HL-60 (cell line): ENCODE data around the gene TNRC6A.

Source experiments
- DNase-seq, 2 experiments: peaks; one replicate each; pipeline ENCODE4 v3.0.0-alpha.2; 2010 to 2020; ENCODE audit warnings: low read depth in 1 of 2, low spot score in 1 of 2
- H3K27ac ChIP-seq: fragments of 250-450 bp; sonication (Bioruptor Pico); replicated peaks from 2 replicates; pipeline ENCODE4 v1.5.1; 2020; ENCODE audit warnings: mild to moderate bottlenecking, moderate library complexity
- H3K27me3 ChIP-seq: fragments of 250-450 bp; sonication (Bioruptor Pico); 2 replicates; pipeline ENCODE4 v1.5.1; 2021; ENCODE audit warnings: mild to moderate bottlenecking, moderate library complexity; ENCODE audit not compliant: insufficient read depth, poor library complexity, severe bottlenecking
- H3K4me3 ChIP-seq: replicated peaks from 2 replicates; pipeline ENCODE4 v1.5.1; 2011; ENCODE audit warnings: mild to moderate bottlenecking, control low read depth, low read length; ENCODE audit not compliant: insufficient read depth
- CTCF ChIP-seq: IDR thresholded peaks from one replicate; pipeline ENCODE4 v1.5.1; 2011; ENCODE audit warnings: low read length, control low read depth, inconsistent platforms; ENCODE audit not compliant: insufficient read depth
- GABPA ChIP-seq: IDR thresholded peaks from 2 replicates; pipeline ENCODE4 v1.6.1; 2012; ENCODE audit warnings: low read depth
- POLR2AphosphoS5 ChIP-seq: IDR thresholded peaks from 2 replicates; pipeline ENCODE4 v1.6.1; 2012; ENCODE audit warnings: low read depth
- REST ChIP-seq: IDR thresholded peaks from 2 replicates; pipeline ENCODE4 v1.6.1; 2012; ENCODE audit warnings: low read depth; ENCODE audit not compliant: insufficient replicate concordance
- SPI1 ChIP-seq: IDR thresholded peaks from 2 replicates; pipeline ENCODE4 v1.6.1; 2012; ENCODE audit warnings: low read depth, mild to moderate bottlenecking, borderline replicate concordance

Gene TNRC6A

GRCh38 chr16:24717411-24717810 is 12.0 kb upstream of the TNRC6A start:
- Histone ChIP-seq H3K27ac (no peak overlapping the region), H3K27me3 (no peaks in the 10 kb centered on the region), H3K4me3 (no peak overlapping the region)
- DNase-seq: no peak
- TF ChIP-seq REST (no peak), SPI1 (no peak)

- no peak for DNase-seq
- H3K27me3 ChIP-seq: no peaks in the 10 kb centered on the region
- TF ChIP-seq REST (no peak), SPI1 (no peak), GABPA (no peak), POLR2AphosphoS5 (no peak), CTCF (no peak)
- no peak overlapping the region for H3K27ac ChIP-seq
- no peak overlapping the region for H3K4me3 ChIP-seq
Measured at GRCh38 chr16:24718967-24719521, 10.4 kb upstream of the TNRC6A start.

- H3K4me3 ChIP-seq: no peak overlapping the region
- no peak for TF ChIP-seq REST
- TF ChIP-seq POLR2AphosphoS5: no peak
- no peak for TF ChIP-seq CTCF
- TF ChIP-seq GABPA: no peak
- TF ChIP-seq SPI1: no peak
- no peak for DNase-seq
Measured at GRCh38 chr16:24721830-24722238, 7.6 kb upstream of the TNRC6A start.

More at GRCh38 chr16:24721830-24722238, 7.6 kb upstream of the TNRC6A start:
- Histone ChIP-seq H3K27me3 (no peaks in the 10 kb centered on the region), H3K27ac (no peak overlapping the region)
